ENCODE data around the gene NSUN2. TPM values are rescaled to one million over a fixed set of nuclear protein-coding genes. Genes with fewer than 3 reads are reported as not detected.
A peak's percentile ranks its signal among the peaks of the same experiment; 100 is the strongest.

NSUN2 gene
- total RNA-seq, 1 donor = 39.4 TPM

DNA sequence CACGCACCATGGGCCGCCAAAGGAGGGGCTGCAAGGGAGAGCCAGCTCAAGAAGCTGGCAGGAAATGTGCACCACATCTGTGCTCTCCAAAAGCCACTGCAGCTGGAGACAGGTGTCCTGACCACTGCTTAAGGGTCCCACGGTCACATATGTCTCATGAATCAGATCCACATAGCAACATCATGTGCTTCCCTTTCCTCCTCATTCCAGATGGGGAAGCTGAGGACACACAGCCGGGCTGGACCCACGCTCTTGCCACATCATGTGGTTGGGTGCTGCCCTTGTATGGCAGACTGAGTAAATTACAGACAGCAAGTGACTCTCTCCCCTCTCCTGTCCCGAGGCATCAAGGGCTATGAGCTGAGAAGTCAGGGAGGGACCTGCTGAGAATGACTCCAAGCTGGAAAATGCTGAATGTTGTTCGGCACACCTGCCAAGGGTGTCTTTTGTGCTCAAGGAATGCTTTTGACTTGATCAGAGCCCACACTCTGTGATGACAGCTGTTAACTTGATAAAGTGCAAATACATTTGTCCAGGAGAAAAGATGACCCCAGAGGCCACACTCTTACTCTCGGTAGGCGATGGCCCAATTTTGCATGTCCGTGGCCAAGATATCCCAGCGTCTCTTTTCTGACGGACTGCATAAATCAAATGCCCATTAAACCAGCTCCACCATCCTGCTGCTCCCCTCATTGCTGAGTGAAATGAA is 58.2 kb downstream of the NSUN2 start:
- Histone ChIP-seq H3K9me3 (ENCODE audit: low read depth, low read length) (no peaks in the 10 kb centered on the region), H4K20me1 (ENCODE audit: insufficient read depth, low read length) (no peaks in the 10 kb centered on the region), H3K27ac (ENCODE audit: low read depth, low read length) (no peak overlapping the region), H3K27me3 (ENCODE audit: insufficient read depth, low read length) (peaks cover 5% of the 10 kb centered on the region), H3K4me3 (ENCODE audit: insufficient read depth, low read length) (no peak overlapping the region), H3K4me1 (ENCODE audit: insufficient read depth, low read length) (peaks cover 12% of the 10 kb centered on the region), H3K79me2 (ENCODE audit: insufficient read depth, low read length) (no peaks in the 10 kb centered on the region), H3K4me2 (ENCODE audit: insufficient read depth, low read length) (no peak overlapping the region), H3K36me3 (ENCODE audit: insufficient read depth, low read length) (no peaks in the 10 kb centered on the region), H2AFZ (ENCODE audit: low read length) (no peak overlapping the region)
- DNase-seq (ENCODE audit: insufficient read length, low spot score, missing footprints) = peak; percentile 38
- TF ChIP-seq, protein P1, sequence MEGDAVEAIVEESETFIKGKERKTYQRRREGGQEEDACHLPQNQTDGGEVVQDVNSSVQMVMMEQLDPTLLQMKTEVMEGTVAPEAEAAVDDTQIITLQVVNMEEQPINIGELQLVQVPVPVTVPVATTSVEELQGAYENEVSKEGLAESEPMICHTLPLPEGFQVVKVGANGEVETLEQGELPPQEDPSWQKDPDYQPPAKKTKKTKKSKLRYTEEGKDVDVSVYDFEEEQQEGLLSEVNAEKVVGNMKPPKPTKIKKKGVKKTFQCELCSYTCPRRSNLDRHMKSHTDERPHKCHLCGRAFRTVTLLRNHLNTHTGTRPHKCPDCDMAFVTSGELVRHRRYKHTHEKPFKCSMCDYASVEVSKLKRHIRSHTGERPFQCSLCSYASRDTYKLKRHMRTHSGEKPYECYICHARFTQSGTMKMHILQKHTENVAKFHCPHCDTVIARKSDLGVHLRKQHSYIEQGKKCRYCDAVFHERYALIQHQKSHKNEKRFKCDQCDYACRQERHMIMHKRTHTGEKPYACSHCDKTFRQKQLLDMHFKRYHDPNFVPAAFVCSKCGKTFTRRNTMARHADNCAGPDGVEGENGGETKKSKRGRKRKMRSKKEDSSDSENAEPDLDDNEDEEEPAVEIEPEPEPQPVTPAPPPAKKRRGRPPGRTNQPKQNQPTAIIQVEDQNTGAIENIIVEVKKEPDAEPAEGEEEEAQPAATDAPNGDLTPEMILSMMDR (IDR thresholded peaks at IDR 0.05; ENCODE audit: extremely low read depth, low read depth, low read length) = no peak

DNA sequence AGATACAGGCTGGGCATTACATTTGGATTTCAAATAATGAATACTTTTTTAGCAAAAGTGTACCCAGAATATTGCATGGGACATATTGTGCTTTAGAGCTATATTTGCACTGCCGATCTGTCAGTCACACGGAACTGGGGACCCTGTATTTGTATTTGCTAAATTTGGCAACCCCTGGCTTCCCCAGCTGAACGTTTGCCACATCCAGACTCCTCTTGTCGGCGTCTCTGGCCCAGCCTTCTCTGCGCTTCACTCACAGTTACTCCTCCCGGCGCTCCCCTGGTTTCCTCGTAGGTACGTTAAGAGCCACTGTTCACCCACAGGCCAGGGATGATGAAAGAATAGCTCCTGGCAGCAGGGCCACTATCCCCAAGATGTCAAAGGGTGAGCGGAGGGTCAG is 58.7 kb downstream of the NSUN2 start:
- Histone ChIP-seq H3K36me3 (ENCODE audit: insufficient read depth, low read length) (no peaks in the 10 kb centered on the region), H4K20me1 (ENCODE audit: insufficient read depth, low read length) (no peaks in the 10 kb centered on the region), H3K4me2 (ENCODE audit: insufficient read depth, low read length) (no peak overlapping the region), H3K4me1 (ENCODE audit: insufficient read depth, low read length) (peaks cover 12% of the 10 kb centered on the region), H3K9me3 (ENCODE audit: low read depth, low read length) (no peaks in the 10 kb centered on the region), H3K4me3 (ENCODE audit: insufficient read depth, low read length) (no peak overlapping the region), H3K27ac (ENCODE audit: low read depth, low read length) (no peak overlapping the region), H2AFZ (ENCODE audit: low read length) (no peak overlapping the region), H3K27me3 (ENCODE audit: insufficient read depth, low read length) (peaks cover 3% of the 10 kb centered on the region), H3K79me2 (ENCODE audit: insufficient read depth, low read length) (no peaks in the 10 kb centered on the region)
- DNase-seq (ENCODE audit: insufficient read length, low spot score, missing footprints) = no peak
- TF ChIP-seq, protein P1 (IDR thresholded peaks at IDR 0.05; ENCODE audit: extremely low read depth, low read depth, low read length) = no peak

DNA sequence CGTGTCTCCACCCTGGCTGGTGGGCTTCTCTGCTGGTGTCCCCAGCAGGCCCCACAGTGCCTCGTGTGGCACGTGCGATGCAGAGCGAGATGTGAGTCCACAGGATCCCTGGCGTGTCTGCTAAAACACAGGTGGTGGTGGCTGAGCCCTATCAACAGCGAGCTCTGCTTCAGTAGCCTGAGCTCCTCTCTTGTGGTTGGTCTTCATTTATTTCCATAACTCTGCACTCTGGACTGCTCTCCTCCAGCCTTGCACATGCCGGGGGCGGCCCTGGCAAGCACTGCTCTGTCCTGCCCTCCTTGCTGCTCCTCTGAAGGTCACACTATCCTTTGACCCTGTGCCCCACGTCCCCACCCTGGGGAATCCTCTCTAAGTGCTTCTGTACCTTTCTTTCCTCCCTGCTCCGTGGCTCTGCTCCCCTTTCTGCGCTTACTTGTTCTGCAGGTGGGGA is 59.2 kb downstream of the NSUN2 start:
- H3K4me2 ChIP-seq (ENCODE audit: insufficient read depth, low read length) = no peak overlapping the region
- peaks cover 9% of the 10 kb centered on the region for H3K4me1 ChIP-seq (ENCODE audit: insufficient read depth, low read length)
- TF ChIP-seq, protein P1 (IDR thresholded peaks at IDR 0.05; ENCODE audit: extremely low read depth, low read depth, low read length) = no peak
- H3K36me3 ChIP-seq (ENCODE audit: insufficient read depth, low read length) = no peaks in the 10 kb centered on the region
- H2AFZ ChIP-seq (ENCODE audit: low read length) = no peak overlapping the region
- H3K27ac ChIP-seq (ENCODE audit: low read depth, low read length) = no peak overlapping the region
- peaks cover 3% of the 10 kb centered on the region for H3K27me3 ChIP-seq (ENCODE audit: insufficient read depth, low read length)
- no peak overlapping the region for H3K4me3 ChIP-seq (ENCODE audit: insufficient read depth, low read length)
- H3K79me2 ChIP-seq (ENCODE audit: insufficient read depth, low read length) = no peaks in the 10 kb centered on the region
- no peaks in the 10 kb centered on the region for H3K9me3 ChIP-seq (ENCODE audit: low read depth, low read length)
- DNase-seq (ENCODE audit: insufficient read length, low spot score, missing footprints) = no peak
- H4K20me1 ChIP-seq (ENCODE audit: insufficient read depth, low read length) = no peaks in the 10 kb centered on the region

DNA sequence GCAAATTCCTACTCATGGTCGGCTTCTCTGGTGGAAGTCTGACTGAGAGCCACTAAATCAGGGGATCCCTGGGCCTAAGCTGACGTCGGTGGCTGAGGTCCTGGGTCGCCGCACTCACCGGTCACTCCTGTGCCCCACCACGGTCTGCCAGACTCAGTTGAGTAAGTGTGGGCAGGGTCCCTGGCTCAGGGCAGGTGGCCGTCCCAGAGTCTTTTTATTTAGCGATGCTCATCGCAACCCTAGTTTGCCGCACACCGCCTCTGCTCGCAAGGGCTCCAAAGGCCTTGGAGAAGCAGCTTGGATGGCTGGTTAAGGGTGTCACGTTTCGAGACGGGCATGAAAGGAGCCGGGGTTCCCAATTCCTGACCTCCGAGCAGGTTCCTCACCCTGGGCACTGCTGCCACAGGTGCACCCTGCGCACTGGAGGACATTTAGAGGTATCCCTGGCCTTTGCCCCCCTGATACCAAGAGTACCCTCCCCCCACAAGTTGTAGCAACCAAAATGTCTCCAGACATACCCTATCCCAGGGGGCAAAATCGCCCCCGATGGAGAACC is 59.9 kb downstream of the NSUN2 start:
- Histone ChIP-seq H3K27ac (ENCODE audit: low read depth, low read length) (no peak overlapping the region), H3K27me3 (ENCODE audit: insufficient read depth, low read length) (no peaks in the 10 kb centered on the region), H2AFZ (ENCODE audit: low read length) (no peak overlapping the region), H3K79me2 (ENCODE audit: insufficient read depth, low read length) (no peaks in the 10 kb centered on the region), H4K20me1 (ENCODE audit: insufficient read depth, low read length) (no peaks in the 10 kb centered on the region), H3K4me3 (ENCODE audit: insufficient read depth, low read length) (no peak overlapping the region), H3K4me2 (ENCODE audit: insufficient read depth, low read length) (no peak overlapping the region), H3K9me3 (ENCODE audit: low read depth, low read length) (no peaks in the 10 kb centered on the region), H3K4me1 (ENCODE audit: insufficient read depth, low read length) (peaks cover 1% of the 10 kb centered on the region), H3K36me3 (ENCODE audit: insufficient read depth, low read length) (no peaks in the 10 kb centered on the region)
- no peak for DNase-seq (ENCODE audit: insufficient read length, low spot score, missing footprints)
- TF ChIP-seq, protein P1 (IDR thresholded peaks at IDR 0.05; ENCODE audit: extremely low read depth, low read depth, low read length) = no peak

Measured in osteoblast (primary cell).